SJSA1 (cell line): Measurements from ENCODE around the gene PGRMC1. TPM values are rescaled to one million over a fixed set of nuclear protein-coding genes. Genes with fewer than 3 reads are reported as not detected.
A peak's percentile ranks its signal among the peaks of the same experiment; 100 is the strongest.
"Not testable (repeated sequence)": the region's sequence is repeated elsewhere in the genome, so short reads cannot be mapped to it uniquely, and the experiment has no call there.

Source experiments
- DNase-seq, 2 experiments: peaks; one replicate each; pipeline ENCODE4 v3.0.0-alpha.2; 2015 to 2020; ENCODE audit warnings: low spot score in 2 of 2, low read depth in 1 of 2
- H3K27ac ChIP-seq: fragments of 250-450 bp; sonication (Bioruptor Pico); 2 replicates; pipeline ENCODE4 v1.5.1; 2020; ENCODE audit warnings: mild to moderate bottlenecking, moderate library complexity
- H3K27me3 ChIP-seq: fragments of 250-450 bp; sonication (Bioruptor Pico); replicated peaks from 2 replicates; pipeline ENCODE4 v1.5.1; 2020; ENCODE audit warnings: mild to moderate bottlenecking, moderate library complexity
- H3K36me3 ChIP-seq: fragments of 250-450 bp; sonication (Bioruptor Pico); 2 replicates; pipeline ENCODE4 v1.5.1; 2020; ENCODE audit warnings: mild to moderate bottlenecking
- H3K4me1 ChIP-seq: fragments of 250-450 bp; sonication (Bioruptor Pico); replicated peaks from 2 replicates; pipeline ENCODE4 v1.6.1; 2021; ENCODE audit warnings: mild to moderate bottlenecking
- H3K4me3 ChIP-seq: fragments of 250-450 bp; sonication (Bioruptor Pico); 2 replicates; pipeline ENCODE4 v1.5.1; 2020; ENCODE audit warnings: mild to moderate bottlenecking
- H3K9me3 ChIP-seq: fragments of 250-450 bp; sonication (Bioruptor Pico); replicated peaks from 2 replicates; pipeline ENCODE4 v1.5.1; 2020; ENCODE audit warnings: mild to moderate bottlenecking
- total RNA-seq: library from RNA; depleted of rRNA; stranded (reverse); fragments of >200 nt; shearing (Covaris generic); gene quantifications from 2 replicates; pipeline ENCODE4 v1.2.3, GENCODE V29; 2014

The PGRMC1 gene
- total RNA-seq, 1 experiment from 2014 or later, result 174 TPM

DNA sequence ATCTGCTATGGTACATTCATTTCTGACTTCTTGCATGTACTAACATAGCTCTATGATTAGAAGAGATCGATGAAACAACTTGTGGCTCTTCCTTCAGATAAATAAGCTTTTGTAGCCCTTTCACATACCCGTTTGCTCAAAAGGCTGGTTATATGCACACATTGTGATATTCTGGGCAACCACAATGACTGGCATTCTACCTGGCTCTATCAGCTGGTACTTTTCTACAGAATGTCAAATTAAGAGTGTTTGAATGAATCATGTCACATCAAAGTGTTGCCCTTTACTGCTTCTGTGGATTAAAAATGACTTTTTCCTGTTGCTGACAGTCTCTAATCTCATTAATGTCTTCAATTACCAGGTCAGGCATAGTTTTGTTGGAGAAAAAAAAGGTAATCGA is 11.6 kb downstream of the PGRMC1 start:
- no peak for DNase-seq
- Histone ChIP-seq H3K27me3 (no peaks in the 10 kb centered on the region), H3K4me1 (peaks cover 8% of the 10 kb centered on the region; the same call in 1 of the 2 replicates), H3K9me3 (no peaks in the 10 kb centered on the region), H3K36me3 (peaks cover 10% of the 10 kb centered on the region), H3K27ac (no peak overlapping the region), H3K4me3 (no peak overlapping the region)

DNA sequence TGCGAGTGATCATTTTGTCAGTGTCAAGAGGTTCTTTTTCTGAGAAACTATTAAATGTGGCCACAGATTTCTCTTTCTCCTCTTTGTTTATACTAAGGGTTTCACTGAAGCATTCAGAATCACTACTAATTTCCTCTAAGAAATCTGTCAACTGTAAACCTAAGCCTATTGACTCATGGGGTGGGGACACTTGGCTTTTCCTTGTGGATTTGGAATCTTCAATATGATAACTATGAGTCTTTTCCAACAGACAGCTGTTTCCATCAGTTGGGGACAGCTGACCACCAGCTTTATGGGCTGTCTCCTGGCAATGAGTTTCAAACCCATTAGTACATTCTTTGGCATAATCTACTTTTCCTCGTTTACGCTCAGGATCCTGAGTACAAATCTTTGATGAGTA is 13.8 kb downstream of the PGRMC1 start:
- H3K4me1 ChIP-seq, result peaks cover 8% of the 10 kb centered on the region; the same call in 1 of the 2 replicates
- peak in 1 of 2 experiments; percentile 2 for DNase-seq
- no peaks in the 10 kb centered on the region for H3K27me3 ChIP-seq
- no peak overlapping the region for H3K4me3 ChIP-seq
- H3K9me3 ChIP-seq, result no peaks in the 10 kb centered on the region
- peaks cover 3% of the 10 kb centered on the region; the same call in 1 of the 2 replicates for H3K36me3 ChIP-seq
- no peak overlapping the region for H3K27ac ChIP-seq

DNA sequence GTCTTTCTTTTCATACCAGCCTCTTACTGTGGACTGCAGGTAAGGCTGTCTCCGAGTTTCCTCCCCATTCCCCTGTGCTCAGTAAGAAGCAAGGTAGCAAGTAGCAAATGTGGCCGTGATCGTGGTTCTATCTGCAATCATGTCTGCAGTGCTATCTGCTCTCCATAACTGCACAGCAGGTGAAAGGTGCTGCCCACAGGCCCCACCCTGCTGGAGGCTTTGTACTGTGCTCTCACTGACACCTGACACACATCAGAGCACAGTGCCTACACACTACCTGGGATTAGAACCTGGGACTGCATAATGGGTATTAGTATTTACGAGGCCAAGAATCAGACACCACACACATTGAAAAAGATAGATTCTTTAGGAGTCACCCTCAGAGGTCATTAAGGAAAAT is 15.3 kb downstream of the PGRMC1 start:
- H3K36me3 ChIP-seq, result no peaks in the 10 kb centered on the region
- no peaks in the 10 kb centered on the region for H3K9me3 ChIP-seq
- no peak overlapping the region for H3K4me3 ChIP-seq
- H3K27me3 ChIP-seq, result no peaks in the 10 kb centered on the region
- H3K27ac ChIP-seq, result no peak overlapping the region
- H3K4me1 ChIP-seq, result peaks cover 8% of the 10 kb centered on the region; the same call in 1 of the 2 replicates
- DNase-seq, result no peak

DNA sequence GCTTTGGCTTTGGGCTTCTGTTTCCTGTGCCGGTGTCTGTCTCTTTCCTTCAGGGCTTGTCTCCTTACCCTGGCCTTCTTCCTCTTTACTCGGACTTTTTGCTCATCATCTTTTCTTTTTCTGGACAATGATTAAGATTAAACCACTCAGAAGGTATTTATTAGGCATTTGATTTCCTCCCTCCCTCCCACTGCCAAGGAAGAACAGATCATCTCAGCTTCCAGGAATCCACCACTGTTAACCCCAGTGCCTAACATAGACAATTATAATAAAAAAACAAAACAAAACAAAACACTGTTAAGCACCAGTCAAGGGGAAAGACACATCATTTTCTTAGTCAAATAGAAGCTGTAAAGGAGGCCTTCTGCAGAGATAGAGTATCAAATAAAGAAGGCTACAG is 16.6 kb downstream of the PGRMC1 start:
- no peaks in the 10 kb centered on the region for H3K27me3 ChIP-seq
- DNase-seq, result no peak
- H3K27ac ChIP-seq, result no peak overlapping the region
- no peak overlapping the region for H3K4me3 ChIP-seq
- no peaks in the 10 kb centered on the region for H3K9me3 ChIP-seq
- H3K36me3 ChIP-seq, result no peaks in the 10 kb centered on the region
- H3K4me1 ChIP-seq, result peaks cover 8% of the 10 kb centered on the region; the same call in 1 of the 2 replicates

DNA sequence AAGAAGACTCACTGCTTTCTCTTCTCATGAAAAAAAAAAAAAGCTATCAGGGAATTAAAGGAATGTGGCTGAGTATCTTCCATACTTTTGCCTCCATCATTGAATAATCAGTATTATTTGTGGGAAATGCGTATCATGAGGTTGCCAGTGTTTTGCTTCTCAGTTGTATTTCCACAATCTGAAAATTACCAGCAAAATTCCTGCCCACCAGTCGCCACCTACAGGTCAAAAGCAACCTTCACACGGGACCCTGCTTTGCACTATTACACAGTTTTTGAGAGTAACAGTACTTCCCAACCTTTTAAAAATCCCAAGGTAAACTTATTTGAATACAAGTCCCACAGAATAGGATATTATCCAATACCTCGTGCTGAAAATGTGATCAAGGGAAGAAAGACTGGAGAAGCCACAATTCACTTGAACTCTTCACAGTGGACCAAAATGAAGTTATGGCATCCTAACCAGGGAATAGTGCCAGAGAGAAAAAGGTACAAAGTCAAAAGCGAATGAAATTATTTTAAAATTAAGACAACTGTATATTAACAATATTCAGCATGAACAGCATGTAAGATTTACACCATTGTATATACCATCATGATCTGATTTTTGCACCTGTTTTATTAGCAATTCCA is 30.4 kb downstream of the PGRMC1 start:
- Histone ChIP-seq H3K27ac (no peak overlapping the region), H3K4me1 (no peaks in the 10 kb centered on the region), H3K9me3 (no peaks in the 10 kb centered on the region), H3K27me3 (no peaks in the 10 kb centered on the region), H3K36me3 (no peaks in the 10 kb centered on the region), H3K4me3 (no peak overlapping the region)
- DNase-seq, result no peak

DNA sequence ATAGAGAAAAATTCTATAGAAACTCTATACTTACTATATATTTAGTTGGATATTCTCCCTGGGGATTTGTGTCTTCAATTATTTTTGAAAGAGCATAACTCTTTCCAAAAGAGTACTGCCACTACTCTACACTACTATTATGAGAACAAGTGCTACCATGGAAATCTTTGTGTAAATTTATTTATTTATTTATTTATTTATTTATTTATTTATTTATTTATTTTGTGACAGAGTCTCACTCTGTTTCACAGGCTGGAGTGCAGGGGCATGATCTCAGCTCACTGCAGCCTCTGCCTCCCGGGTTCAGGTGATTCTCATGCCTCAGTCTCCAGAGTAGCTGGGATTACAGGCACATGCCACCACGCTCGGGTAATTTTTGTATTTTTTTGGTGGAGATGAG is 31.0 kb downstream of the PGRMC1 start:
- DNase-seq, H3K9me3 ChIP-seq, H3K27ac ChIP-seq: not testable (repeated sequence)

DNA sequence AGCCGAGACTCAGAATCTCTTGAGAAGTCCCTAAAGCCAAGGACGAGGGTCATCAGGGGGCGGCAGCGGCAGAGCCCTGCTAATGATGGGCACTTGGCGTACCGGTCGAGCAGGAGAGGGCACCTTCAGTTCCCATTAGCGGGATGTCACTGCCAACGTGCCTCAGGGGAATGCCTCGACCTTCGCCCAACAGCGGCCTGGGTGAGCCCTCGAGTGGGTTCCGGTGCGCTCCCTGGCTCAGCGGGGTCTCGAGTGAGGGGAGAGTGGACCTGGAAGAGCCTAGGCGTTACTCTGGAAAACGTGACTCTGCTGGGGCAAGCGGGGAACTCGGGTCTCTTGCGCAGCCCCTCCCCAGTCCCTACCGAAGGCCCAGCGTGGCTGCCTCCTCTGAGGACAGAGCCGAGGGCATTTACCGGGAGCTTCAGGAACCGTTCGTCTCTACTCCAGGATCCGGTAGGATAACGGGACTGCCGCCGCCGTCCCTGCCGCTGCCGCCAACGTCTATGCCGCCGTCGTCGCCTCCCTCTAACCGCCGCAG is 36.9 kb downstream of the PGRMC1 start:
- H3K36me3 ChIP-seq, result no peaks in the 10 kb centered on the region
- no peak for DNase-seq
- H3K27ac ChIP-seq, result no peak overlapping the region
- H3K4me3 ChIP-seq, result no peak overlapping the region
- no peaks in the 10 kb centered on the region for H3K4me1 ChIP-seq
- H3K9me3 ChIP-seq, result no peaks in the 10 kb centered on the region
- no peaks in the 10 kb centered on the region for H3K27me3 ChIP-seq

More for the DNA sequence above, 31.0 kb downstream of the PGRMC1 start:
- H3K4me1 ChIP-seq, H3K36me3 ChIP-seq, H3K4me3 ChIP-seq, H3K27me3 ChIP-seq: not testable (repeated sequence)

DNA sequence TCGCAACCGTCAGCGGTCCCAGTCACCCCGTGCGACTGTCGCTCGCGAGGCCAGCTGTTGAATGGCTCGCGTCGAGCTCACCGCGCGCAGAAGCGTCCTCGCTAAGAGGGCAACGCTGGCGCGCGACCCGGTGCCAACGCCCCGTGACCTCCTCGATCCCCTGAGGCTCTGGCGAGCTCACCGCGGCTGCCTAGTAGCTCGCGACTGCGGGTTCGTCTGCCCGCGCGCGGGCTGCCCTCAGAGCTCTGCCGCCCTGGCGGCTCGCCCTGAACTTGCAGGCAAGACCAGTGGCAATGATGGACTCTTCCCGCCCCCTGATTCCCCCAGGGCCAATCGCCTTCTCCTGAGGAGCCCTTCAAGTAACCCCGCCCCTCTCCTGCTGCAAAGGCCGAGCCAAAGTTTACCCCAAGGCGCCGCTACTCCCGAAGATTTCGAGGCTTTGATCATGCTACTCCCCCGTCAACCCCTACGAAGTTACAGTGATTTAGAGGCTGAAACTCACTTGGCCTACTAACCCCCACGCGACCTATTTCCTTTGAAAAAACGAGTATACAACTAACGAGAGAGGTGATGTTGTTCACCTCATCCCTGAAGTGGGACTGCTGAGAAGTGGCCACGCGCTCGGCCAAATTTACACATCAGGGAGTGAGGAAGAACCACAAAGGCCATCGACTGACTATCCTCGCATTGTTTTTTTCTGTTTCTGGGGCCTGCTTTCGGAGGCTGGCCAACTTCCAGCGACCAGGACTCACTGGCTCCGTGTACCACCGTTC is 37.5 kb downstream of the PGRMC1 start:
- H3K4me3 ChIP-seq, result no peak overlapping the region
- no peaks in the 10 kb centered on the region for H3K27me3 ChIP-seq
- no peaks in the 10 kb centered on the region for H3K4me1 ChIP-seq
- no peaks in the 10 kb centered on the region for H3K36me3 ChIP-seq
- no peak overlapping the region for H3K27ac ChIP-seq
- no peak for DNase-seq
- H3K9me3 ChIP-seq, result no peaks in the 10 kb centered on the region

DNA sequence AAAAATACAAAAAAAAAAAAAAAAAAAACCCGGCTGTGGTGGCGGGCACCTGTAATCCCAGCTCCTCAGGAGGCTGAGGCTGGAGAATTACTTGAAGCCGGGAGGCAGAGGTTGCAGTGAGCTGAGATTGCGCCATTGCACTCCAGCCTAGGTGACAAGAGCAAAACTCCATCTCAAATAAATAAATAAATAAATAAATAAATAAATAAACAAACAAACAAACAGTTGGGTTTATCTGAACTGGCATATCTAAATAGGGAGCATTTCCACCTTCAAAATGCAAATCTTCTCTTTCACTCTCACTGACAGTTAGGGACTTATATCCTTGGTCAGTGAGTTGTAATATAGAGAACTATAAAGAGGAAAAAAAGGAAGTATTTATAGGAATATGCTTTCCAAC is 46.3 kb downstream of the PGRMC1 start:
- H3K4me3 ChIP-seq, H3K27ac ChIP-seq, H3K4me1 ChIP-seq, DNase-seq, H3K9me3 ChIP-seq, H3K27me3 ChIP-seq, H3K36me3 ChIP-seq: not testable (repeated sequence)

DNA sequence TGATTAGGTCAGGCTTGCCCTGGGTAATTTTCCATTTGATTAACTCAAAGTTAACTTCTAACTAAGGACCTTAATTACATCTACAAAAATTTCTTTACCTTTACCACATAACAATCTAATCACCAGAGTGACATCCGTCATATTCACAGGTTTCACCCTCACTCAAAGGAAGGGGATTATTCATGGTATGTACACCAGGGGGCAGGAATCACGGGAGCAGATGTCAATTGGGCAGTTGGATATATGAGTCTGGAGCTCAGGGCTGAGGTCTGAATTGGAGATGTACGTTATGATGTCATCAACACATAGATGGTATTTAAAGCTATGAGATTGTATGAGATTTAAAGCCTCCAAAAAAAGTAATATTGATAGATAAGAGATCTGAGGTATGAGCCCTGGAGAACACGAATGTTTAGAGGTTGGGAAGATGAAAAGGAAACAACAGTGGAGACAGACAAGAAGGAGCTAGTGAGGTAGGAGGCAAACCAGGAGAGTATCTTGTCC is 52.9 kb downstream of the PGRMC1 start:
- Histone ChIP-seq H3K27me3 (no peaks in the 10 kb centered on the region), H3K4me1 (no peaks in the 10 kb centered on the region), H3K27ac (no peak overlapping the region), H3K4me3 (no peak overlapping the region), H3K9me3 (no peaks in the 10 kb centered on the region), H3K36me3 (no peaks in the 10 kb centered on the region)
- no peak for DNase-seq

DNA sequence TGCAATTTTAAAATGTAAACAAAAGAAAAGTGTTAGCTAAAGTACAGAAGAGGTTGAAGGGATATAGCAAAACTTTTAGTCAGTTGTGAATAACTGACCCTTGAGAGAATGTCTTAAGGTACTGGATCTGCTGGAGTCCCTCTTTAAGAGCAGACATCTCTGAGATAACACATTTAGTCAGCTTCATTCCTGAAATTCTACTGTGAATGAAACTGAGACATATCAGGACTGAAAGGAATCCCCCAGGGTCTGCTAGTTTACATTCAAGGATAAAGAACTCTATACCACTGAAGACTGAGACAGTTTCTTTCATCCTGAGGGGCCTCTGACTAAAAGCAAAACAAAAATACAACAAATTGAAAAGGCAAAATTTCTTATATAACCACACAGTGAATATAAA is 54.4 kb downstream of the PGRMC1 start:
- no peaks in the 10 kb centered on the region for H3K9me3 ChIP-seq
- no peak overlapping the region for H3K4me3 ChIP-seq
- no peaks in the 10 kb centered on the region for H3K36me3 ChIP-seq
- DNase-seq, result no peak
- no peak overlapping the region for H3K27ac ChIP-seq
- H3K4me1 ChIP-seq, result no peaks in the 10 kb centered on the region
- H3K27me3 ChIP-seq, result no peaks in the 10 kb centered on the region

DNA sequence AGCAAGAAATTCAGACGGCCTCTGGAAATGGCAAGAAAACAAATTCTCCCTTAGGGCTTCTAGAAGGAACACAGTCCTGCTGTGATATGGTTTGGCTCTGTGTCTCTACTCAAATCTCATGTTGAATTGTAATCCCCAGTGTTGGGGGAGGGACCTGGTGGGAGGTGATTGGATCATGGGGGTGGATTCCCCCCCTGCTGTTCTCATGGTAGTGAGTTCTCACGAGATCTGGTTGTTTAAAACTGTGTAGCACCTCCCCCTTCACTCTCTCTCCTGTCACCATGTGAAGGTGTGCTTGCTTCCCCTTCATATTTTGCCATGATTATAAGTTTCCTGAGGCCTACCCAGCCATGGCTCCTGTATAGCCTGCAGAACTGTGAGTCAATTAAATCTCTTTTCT is 55.2 kb downstream of the PGRMC1 start:
- DNase-seq, H3K27ac ChIP-seq, H3K4me1 ChIP-seq, H3K9me3 ChIP-seq, H3K4me3 ChIP-seq, H3K36me3 ChIP-seq, H3K27me3 ChIP-seq: not testable (repeated sequence)

DNA sequence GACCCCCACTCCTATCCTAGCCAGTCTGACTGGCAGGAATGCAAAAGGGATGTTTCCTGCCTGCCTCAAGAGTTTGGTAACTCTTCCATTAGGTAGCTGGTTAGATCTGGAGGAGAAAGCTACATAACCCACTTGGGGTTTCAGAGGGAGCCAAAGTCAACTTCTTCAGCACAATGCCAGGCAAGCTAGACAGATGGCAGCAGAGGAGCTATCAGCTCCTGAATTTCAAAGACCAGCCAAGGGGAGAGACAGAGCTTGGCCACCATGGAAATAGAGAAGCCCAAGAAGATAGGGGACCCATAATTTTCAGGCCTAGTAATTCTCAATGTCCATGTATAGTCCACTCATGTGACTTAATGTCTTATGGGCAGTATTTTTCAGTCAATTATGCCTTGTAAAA is 56.4 kb downstream of the PGRMC1 start:
- H3K27ac ChIP-seq, result no peak overlapping the region
- H3K9me3 ChIP-seq, result no peaks in the 10 kb centered on the region
- H3K27me3 ChIP-seq, result no peaks in the 10 kb centered on the region
- DNase-seq, result no peak
- H3K36me3 ChIP-seq, result no peaks in the 10 kb centered on the region
- no peaks in the 10 kb centered on the region for H3K4me1 ChIP-seq
- H3K4me3 ChIP-seq, result no peak overlapping the region
